NCI-H1048 (cell line): ENCODE results near the gene CTSO.

Experiments used
- DNase-seq: peaks from one replicate; lab custom pipeline; 2025; lab: John Stamatoyannopoulos, UW

CTSO gene

GRCh38 chr4:155953151-155954117 lies at the start of gene CTSO:
Gene CTSO, minus strand, starts transcription at chr4:155953866. Its CDS starts 19 bp downstream, at chr4:155953847.
- peak; percentile 15 for DNase-seq

DNA sequence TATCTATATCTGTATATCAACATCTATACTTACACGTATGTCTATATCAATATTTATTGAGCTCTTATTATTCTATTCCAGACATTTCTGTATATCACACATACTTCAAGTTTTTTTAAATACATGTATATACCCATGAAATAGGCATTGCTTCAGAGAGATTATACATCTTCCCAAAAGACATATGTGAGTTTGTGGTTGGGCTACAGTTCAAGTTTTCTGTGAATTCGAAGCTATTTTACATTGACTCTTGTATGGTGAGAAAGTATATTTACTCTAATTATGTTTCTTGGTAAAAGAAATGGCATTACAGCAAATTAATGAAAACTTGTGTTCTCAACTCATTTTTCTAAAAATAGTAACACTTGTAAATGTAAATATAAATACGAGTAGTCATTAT lies 46.8 kb upstream of the CTSO start:
- DNase-seq, result no peak

GRCh38 chr4:155999725-156000124 lies 46.1 kb upstream of the CTSO start:
- DNase-seq, result no peak

DNA sequence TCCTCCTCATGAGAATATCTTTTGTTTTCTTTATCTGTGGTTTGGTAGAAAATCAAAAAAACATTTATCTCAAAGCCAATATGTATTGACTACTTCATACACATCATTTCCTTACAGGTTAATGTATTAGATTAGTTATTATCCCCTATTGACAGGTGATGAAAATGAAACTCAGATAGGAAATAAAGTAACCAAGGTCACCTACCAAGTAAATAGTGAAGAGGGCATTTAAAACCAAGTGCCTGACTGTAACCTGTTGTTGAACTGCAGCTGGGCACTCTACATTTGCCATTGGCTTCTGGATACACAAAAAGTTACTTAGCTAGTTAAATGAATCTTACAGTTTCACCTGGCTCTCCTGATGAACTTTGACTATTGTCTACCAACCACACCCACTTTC lies 41.4 kb upstream of the CTSO start:
- no peak for DNase-seq

DNA sequence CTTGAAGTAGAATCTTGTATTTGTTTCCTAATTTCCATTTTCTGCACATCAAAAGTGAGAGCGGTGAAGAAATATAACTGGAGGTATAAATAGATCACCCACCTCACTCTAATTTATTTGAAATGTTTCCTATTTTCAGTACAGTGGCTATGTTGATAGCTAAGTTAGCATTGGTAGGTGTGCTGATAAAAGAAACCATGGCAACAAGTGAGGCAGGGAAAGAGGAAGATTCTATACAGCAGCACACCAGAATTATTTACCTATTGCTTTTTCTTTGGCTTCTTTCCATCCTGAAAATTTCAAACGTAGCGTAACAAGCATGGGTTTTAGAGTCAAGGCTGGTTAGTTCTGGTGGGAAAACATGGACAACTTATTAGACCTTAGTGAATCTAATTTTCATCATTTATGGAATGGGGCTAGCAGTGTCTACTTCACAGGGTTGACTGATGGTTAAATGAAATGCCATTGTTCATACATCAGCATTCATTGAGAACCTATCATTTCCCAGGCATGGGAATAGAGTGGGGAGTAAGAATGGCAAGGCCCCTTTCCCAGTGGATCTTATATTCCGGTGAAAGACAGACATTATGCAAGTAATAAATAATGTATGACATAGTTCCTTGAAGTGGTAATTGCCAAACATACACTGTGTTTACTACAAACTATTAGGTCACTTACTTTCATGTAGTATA lies 30.6 kb upstream of the CTSO start:
- no peak for DNase-seq

DNA sequence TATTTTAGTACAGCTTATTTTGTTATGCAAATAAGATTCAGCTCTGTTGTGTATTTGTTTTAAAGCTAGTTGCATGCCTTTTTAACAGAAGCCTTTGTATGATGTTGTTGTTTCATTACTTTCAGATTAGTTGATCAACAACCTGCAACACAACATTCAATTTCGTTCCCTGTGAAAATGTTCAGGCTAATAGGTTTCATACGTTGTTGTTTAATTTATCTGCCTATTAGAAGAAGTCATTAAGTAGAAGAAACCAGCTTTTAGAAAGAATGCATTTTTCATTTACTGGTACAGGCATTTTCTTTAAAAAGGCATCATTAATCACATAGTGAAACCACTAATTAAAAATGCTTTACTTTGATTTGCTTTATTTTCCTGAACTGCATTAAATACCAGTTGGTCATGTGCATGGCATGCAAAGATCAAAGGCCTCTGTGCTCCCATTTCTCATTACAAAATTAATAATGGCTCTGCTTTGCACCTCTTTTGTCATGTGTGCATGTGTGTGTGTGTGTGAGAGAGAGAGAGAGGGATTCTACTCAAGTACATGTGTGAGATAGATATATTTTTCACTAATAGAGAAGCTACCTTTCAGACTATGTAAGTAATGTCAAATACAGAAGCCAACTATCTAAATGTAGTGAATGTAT lies 29.2 kb upstream of the CTSO start:
- no peak for DNase-seq

- no peak for DNase-seq
These were observed 25.1 kb upstream of the CTSO start for GRCh38 chr4:155978810-155979209.

DNA sequence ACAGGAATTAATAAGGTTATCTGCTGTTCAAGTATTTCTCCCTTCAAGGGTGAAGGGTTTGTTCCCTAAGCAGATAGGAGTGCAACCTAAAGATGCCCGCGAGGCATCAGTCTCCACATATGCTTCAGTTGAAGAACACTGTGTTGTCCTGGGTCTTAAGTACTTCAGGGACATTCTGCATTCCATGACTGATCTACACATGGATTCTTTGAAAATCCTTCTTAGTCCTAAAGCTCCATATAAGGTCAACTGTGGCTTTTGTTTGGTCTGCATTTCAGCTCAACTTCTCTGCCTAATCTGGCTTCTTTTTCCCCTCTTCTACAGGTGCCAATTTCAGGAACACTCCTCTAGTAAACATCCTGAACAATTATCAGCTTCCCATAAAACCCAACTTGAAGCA lies 21.8 kb upstream of the CTSO start:
- no peak for DNase-seq

GRCh38 chr4:155974996-155975395 lies 21.3 kb upstream of the CTSO start:
- DNase-seq, result no peak

DNA sequence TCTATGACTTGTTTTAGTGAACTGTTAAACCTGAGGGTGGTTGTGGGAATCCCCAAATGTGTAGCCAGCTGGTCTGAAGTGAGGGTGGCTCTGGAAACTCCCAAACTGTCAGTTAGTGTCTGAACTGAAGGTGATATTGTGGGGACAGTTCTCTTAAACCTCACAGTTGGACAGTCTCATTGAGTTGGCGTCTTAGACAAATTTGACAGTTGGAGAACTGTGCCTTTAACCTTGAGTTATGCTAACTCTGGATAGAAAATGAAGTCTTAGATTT lies 20.7 kb upstream of the CTSO start:
- DNase-seq, result no peak

- no peak for DNase-seq
These were observed 20.2 kb upstream of the CTSO start for GRCh38 chr4:155973639-155974475.

DNA sequence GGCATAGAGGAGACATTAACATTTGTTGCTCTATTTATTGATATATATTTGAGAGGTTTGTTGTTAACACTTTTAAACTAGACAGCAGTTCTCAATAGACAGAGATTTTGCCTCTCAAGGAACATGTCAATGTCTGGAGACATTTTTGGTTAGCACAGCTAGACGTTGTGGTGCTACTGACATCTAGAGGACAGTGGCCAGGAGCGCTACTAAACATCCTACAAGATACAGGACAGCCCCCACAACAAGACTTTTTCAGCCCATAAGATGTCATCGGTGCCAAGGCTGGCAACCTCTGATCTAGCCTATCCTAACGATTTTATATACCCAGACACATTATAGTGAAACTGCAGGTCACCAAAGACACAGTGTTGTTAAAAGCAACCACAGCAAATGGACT lies 18.4 kb upstream of the CTSO start:
- no peak for DNase-seq

DNA sequence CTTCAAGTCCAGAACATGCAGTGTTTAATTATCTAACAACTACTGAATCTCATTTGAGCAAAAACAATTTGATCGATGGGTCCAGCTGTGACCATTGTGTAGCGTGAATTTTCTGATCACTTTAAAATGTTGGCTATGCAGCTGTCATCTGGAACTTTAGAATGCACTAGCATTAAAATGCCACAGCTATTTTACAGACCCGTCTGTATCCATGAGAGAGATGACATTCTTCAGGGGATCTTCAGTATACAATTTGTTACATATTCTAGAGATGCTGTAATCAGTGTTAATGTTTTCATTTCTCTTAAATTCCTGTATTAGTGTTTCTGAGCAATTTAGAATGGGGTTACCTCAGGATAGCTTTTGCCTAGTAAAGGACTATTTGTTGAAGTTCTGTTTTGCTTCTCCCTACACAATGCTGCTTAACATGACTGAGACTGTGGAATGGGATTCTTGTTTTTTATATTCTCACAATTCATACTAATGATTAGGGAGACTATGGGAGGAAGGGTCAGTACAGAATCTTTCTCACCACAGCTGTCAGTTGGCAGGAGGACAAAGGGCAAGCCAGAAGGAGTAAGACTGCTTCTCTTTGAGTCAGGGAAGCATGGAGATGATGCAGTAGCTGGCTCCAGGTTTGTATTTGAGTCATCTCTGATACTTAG lies 13.2 kb upstream of the CTSO start:
- DNase-seq, result no peak

GRCh38 chr4:155966171-155966570 lies 12.5 kb upstream of the CTSO start:
- DNase-seq, result no peak

GRCh38 chr4:155964016-155964891 lies 10.6 kb upstream of the CTSO start:
- DNase-seq, result no peak

GRCh38 chr4:155962767-155963166 lies 9.1 kb upstream of the CTSO start:
- DNase-seq, result no peak

DNA sequence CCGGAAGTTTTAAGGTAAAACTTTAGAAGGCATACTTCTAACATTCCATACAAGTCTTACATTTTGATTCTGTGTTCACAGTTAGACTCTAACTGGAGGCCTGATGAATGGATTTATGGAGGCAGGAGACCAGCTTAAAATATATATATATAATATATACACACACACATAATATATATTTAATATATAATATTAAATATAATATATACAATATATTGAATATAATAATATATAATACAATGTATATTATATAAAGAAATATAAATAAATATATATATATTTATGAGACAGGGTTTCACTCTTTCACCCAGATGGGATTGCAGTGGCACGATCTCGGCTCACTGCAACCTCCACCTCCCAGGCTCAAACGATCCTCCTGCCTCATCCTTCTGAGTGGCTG lies 7.9 kb upstream of the CTSO start:
- DNase-seq, result no peak

GRCh38 chr4:155960522-155960921 lies 6.9 kb upstream of the CTSO start:
- no peak for DNase-seq

DNA sequence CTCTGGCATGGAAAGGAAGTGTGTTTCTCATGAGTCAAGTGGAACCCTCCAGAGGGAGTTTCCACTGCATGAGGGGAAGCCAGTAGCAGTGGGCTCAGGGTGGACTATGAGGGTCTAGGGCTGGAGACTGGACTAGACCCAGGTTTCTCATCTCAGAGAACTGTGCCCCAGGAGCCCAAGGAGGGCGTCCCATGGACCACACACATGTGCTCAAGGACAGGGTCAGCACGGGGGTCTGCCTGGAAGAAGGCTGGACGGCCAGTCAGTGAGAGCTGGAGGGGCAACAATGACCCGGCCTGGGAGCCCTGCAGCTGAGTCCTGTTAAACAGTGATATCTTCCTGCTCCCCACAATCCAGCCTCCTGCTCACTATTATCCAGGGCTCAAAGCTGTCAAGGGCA lies 5.8 kb upstream of the CTSO start:
- no peak for DNase-seq

DNA sequence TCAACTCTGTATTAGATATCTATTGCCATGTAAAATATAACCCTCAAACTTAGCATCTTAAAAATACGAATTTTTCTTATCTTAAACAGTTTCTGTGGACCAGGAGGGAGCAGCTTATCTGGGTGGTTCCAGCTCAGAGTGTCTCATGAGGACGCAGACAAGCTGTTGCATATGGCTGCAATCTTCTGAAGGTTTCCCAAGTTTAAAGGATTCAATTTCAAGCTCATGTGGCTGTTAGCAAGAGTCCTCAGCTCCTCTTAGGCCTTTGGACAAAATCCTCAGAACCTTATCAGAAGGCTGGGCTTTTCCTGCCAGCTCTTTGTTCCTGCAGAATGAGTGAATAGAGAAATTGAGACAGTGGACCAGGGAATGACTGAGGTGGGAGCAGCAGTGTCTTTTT lies 2.8 kb upstream of the CTSO start:
- DNase-seq, result no peak

DNA sequence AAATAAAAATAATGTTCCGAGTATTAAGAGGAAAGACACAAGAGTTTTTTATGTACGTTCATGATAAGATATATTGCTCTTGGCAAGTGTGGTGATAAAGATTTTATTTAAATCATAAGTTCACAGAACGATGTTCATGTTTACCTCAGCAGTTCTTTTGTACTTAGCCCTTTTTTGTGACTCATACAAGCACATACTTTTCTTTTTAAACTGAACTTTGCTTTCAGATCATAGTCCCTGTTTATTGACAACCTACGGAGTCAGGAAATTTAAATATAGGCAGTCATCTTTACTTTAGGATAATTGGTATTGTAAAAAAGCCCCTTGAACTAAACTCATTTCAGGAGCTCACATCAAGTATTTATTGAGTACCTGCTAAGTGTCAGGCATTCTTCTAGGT lies 1.3 kb upstream of the CTSO start:
- no peak for DNase-seq
